Psoas muscle (tissue), 8 donors: ENCODE results near the gene KLHDC10. TPM values are rescaled to one million over a fixed set of nuclear protein-coding genes. Genes with fewer than 3 reads are reported as not detected.

ENCODE experiments used
- ATAC-seq, 4 donors: fragments of 200-7000 bp; cut with Tn5 transposase; one replicate each; pipeline ENCODE4 v1.9.1; 2020; ENCODE audit warnings: moderate library complexity in 3 of 4, mild to moderate bottlenecking in 2 of 4
- DNase-seq, 2 donors: peaks; one replicate each; pipeline ENCODE4 v3.0.0-alpha.2; 2020
- H3K27ac ChIP-seq: fragments of 200-600 bp; one replicate; pipeline ENCODE4 v1.8.0; 2022
- H3K27me3 ChIP-seq, 3 donors: fragments of 200-600 bp in 1 of 3; one replicate each; pipeline versions ENCODE4 v1.6.1 to v1.8.0; 2013 to 2022; ENCODE audit warnings: low read length in 2 of 3, mild to moderate bottlenecking in 2 of 3, moderate library complexity in 1 of 3; ENCODE audit not compliant: insufficient read depth in 3 of 3
- H3K36me3 ChIP-seq, 2 donors: fragments of 200-600 bp in 1 of 2; one replicate each; pipeline versions ENCODE4 v1.6.1 to v1.8.0; 2013 to 2022; ENCODE audit warnings: low read depth in 1 of 2, mild to moderate bottlenecking in 1 of 2, moderate library complexity in 1 of 2; ENCODE audit not compliant: insufficient read depth in 1 of 2
- H3K4me1 ChIP-seq: fragments of 200-600 bp; one replicate; pipeline ENCODE4 v1.8.0; 2022
- H3K4me3 ChIP-seq: fragments of 200-600 bp; one replicate; pipeline ENCODE4 v1.8.0; 2022; ENCODE audit warnings: mild to moderate bottlenecking
- H3K9me3 ChIP-seq: fragments of 200-600 bp; one replicate; pipeline ENCODE4 v1.8.0; 2022
- WGBS, 3 donors: extraction: QIAGEN DNeasy Blood & Tissue Kit; methylation state at CpG; one replicate each; pipeline versions ENCODE4 v1.1.6 to v1.1.7; 2013; 5-methylcytosine and 5-hydroxymethylcytosine counted together
- intact Hi-C, 2 donors: fragments of 100-400 bp; cut with DNase I; formaldehyde crosslinking; loops; one replicate each; pipeline versions ENCODE4 v1.11.0 to v1.14.2; 2022
- polyA plus RNA-seq, 3 donors: library from polyadenylated mRNA; stranded (reverse); fragments of 200-250 nt; gene quantifications; one replicate each; pipeline ENCODE4 v1.2.3, GENCODE V29; 2013
- total RNA-seq, 4 donors: library from RNA; stranded (reverse); fragmentation: NEBNext Ultra II Directional in 2 of 4; extraction: Animal tissue kit (Norgen Biotek cat#: 25700) in 2 of 4; gene quantifications; one replicate each; pipeline versions ENCODE4 v1.2.1 to v1.2.4, GENCODE V29; 2021 to 2023
- TF ChIP-seq, protein P1 (sequence below): fragments of 200-600 bp; IDR thresholded peaks from one replicate; pipeline ENCODE4 v1.8.0; 2022; ENCODE audit warnings: antibody characterized with exemption
- donor health status: healthy with polysubstance abuse.
- donor health status: DM: no; HTN: no; CAD: no; lungs with moderate emphysema.
- donor health status: Bipolar disorder and iron deficiency.
- donor health status: healthy.
- donor health status: DM: yes; HTN: yes; CAD: no.
- donor health status: DM: no; HTN: no; CAD: no.
- donor health status: DM: no; HTN: no; CAD: no.
- donor health status: DM: yes; HTN: yes; CAD: no.

KLHDC10 gene
- total and polyA plus RNA-seq, 7 donors, result 17.6 to 49.6 (median 33.8) TPM

DNA sequence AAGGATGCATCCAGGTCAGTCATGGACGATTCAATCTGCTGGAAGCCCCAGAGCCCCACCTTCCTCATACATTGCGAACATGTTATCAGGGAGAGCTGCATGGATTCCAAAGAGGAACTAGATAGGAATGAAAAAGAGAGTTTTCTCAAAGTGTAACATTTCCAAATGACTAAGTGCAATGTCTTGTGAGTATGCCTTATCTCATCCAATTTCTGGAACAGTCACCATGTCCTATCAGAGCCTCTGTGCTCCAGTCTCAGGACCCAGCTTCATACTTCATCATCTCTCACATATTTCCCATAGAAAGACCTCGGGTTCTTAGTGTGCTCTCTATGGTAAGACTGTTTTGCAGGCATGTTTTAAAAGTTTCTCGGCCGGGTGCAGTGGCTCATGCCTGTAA lies 45.9 kb upstream of the KLHDC10 start:
- WGBS, 3 donors, result 90 to 93% (median 90%) methylated on average over 5 of the region's 5 CpGs
- Histone ChIP-seq H3K9me3 (no peaks in the 10 kb centered on the region), H3K36me3 (peaks cover 19 to 83% of the 10 kb centered on the region in 2 donors), H3K4me1 (peaks cover 32% of the 10 kb centered on the region), H3K4me3 (no peak overlapping the region), H3K27me3 (no peaks in the 10 kb centered on the region), H3K27ac (no peak overlapping the region)
- ATAC-seq (no peak), DNase-seq (no peak)
- intact Hi-C loops, result no loop called here
- TF ChIP-seq, protein P1, sequence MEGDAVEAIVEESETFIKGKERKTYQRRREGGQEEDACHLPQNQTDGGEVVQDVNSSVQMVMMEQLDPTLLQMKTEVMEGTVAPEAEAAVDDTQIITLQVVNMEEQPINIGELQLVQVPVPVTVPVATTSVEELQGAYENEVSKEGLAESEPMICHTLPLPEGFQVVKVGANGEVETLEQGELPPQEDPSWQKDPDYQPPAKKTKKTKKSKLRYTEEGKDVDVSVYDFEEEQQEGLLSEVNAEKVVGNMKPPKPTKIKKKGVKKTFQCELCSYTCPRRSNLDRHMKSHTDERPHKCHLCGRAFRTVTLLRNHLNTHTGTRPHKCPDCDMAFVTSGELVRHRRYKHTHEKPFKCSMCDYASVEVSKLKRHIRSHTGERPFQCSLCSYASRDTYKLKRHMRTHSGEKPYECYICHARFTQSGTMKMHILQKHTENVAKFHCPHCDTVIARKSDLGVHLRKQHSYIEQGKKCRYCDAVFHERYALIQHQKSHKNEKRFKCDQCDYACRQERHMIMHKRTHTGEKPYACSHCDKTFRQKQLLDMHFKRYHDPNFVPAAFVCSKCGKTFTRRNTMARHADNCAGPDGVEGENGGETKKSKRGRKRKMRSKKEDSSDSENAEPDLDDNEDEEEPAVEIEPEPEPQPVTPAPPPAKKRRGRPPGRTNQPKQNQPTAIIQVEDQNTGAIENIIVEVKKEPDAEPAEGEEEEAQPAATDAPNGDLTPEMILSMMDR, result no peak

DNA sequence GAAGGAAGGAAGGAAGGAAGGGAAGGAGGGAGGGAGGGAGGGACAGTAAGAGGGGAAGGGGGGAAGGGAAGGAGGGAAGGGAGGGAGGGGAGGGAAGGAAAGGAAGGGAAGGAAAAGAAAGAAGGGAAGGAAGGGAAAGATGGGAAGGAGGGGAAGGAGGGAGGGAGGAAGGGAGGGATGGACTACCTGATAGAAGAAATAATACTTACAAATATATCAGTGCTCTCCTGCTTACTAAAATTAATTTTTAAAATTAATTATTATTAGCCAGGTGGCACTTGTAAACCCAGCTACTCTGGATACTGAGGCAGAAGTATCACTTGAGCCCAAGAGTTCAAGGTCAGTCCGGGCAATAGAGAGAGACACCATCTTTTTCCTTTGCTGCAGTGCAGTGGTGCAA lies 37.6 kb upstream of the KLHDC10 start:
- intact Hi-C loops, result no loop called here
- 92 to 95% (median 92%) methylated on average over 1 of the region's 1 CpG for whole genome bisulfite sequencing, 3 donors
- DNase-seq, result no peak

DNA sequence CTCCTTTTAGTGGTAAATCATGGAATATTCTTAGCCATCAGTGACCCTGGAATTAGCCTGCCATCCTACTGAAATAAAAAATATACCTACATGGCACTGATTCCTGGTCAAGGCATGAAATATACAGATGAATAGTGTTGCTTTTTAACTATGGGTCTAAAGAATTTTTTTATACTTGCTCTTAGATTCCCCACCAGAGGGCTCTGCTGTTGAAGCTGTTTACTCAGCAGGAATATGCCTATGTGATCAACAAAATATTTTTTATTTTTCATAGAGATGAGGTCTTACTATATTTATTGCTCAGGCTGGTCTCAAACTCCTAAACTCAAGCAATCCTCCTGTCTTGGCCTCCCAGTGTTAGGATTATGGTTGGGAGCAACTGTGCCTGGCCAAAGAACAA lies 32.6 kb upstream of the KLHDC10 start:
- Histone ChIP-seq H3K4me1 (no peaks in the 10 kb centered on the region), H3K9me3 (no peaks in the 10 kb centered on the region), H3K27me3 (no peaks in the 10 kb centered on the region), H3K36me3 (peaks cover 5 to 95% of the 10 kb centered on the region in 2 donors), H3K4me3 (no peak overlapping the region), H3K27ac (no peak overlapping the region)
- no peak for DNase-seq
- ATAC-seq, result no peak
- TF ChIP-seq, protein P1, result peak; percentile 8
- intact Hi-C loops, result no loop called here

More for the DNA sequence above, 37.6 kb upstream of the KLHDC10 start:
- no peaks in the 10 kb centered on the region for H3K27me3 ChIP-seq
- no peak for ATAC-seq
- no peaks in the 10 kb centered on the region for H3K4me1 ChIP-seq
- no peak overlapping the region for H3K27ac ChIP-seq
- TF ChIP-seq, protein P1, result no peak
- no peak overlapping the region for H3K4me3 ChIP-seq
- H3K9me3 ChIP-seq, result no peaks in the 10 kb centered on the region
- peaks cover 9 to 93% of the 10 kb centered on the region in 2 donors for H3K36me3 ChIP-seq

DNA sequence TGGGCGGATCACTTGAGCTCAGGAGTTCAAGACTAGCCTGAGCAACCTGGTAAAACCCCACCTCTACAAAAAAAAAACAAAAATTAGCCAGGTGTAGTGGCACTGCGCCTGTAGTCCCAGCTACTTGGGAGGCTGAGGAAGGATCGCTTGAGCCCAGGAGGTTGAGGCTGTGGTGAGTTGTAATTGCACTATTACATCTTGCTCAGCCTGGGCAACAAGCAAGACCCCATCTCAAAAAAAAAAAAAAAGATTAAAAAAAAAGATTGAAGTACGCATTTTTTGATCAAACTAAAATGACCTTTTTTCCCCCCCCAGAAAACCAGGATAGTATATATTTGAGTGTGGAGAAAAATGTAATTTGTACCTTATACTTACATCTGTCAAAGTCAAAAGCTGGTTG lies 29.8 kb upstream of the KLHDC10 start:
- ATAC-seq (no peak), DNase-seq (no peak)
- WGBS, 3 donors, result 96 to 98% (median 97%) methylated on average over 4 of the region's 4 CpGs
- no peak overlapping the region for H3K27ac ChIP-seq
- H3K4me1 ChIP-seq, result no peaks in the 10 kb centered on the region
- intact Hi-C loops, result no loop called here
- TF ChIP-seq, protein P1, result no peak
- no peak overlapping the region for H3K4me3 ChIP-seq
- H3K36me3 ChIP-seq, result peaks cover 10 to 94% of the 10 kb centered on the region in 2 donors
- no peaks in the 10 kb centered on the region for H3K9me3 ChIP-seq
- no peaks in the 10 kb centered on the region for H3K27me3 ChIP-seq

DNA sequence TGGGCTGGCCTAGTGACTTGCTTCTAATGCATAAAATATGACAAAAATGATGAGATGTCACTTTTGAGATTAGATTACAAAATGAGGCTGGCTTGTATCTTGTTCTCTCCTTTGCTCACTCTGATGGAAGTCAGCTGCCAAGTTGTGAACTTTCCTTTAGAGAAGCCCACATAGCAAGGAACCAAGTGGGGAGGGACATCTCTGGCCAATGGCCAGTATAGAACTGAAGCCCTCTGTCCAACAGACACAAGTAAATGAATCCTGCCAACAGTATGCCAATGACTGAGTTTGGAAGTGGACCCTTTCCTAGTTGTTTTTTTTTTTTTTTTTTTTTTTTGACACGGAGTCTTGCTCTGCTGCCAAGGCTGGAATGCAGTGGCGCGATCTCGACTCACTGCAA lies 22.5 kb upstream of the KLHDC10 start:
- no peak for ATAC-seq
- TF ChIP-seq, protein P1, result no peak

More for the DNA sequence above, 22.5 kb upstream of the KLHDC10 start:
- H3K36me3 ChIP-seq, result peaks cover 5 to 41% of the 10 kb centered on the region in 2 donors
- no peak for DNase-seq
- intact Hi-C loops, result no loop called here
- peaks cover 16% of the 10 kb centered on the region for H3K4me1 ChIP-seq
- no peaks in the 10 kb centered on the region for H3K9me3 ChIP-seq
- H3K4me3 ChIP-seq, result no peak overlapping the region
- WGBS, 3 donors, result 38 to 74% (median 63%) methylated on average over 4 of the region's 4 CpGs
- H3K27me3 ChIP-seq, result no peaks in the 10 kb centered on the region
- H3K27ac ChIP-seq, result no peak overlapping the region
